GM12875 (cell line): ENCODE measurements around the gene PRKCZ.

Experiments used
- H3K4me3 ChIP-seq: one replicate; pipeline ENCODE4 v1.5.1; 2011; ENCODE audit warnings: low read depth, low read length, control low read depth
- TF ChIP-seq, protein P1 (sequence below): IDR thresholded peaks from 2 replicates; pipeline ENCODE4 v1.5.1; 2011; ENCODE audit warnings: low read depth, mild to moderate bottlenecking, control low read depth, inconsistent platforms, low read length, moderate library complexity, borderline replicate concordance; ENCODE audit not compliant: insufficient read depth

Gene PRKCZ

DNA sequence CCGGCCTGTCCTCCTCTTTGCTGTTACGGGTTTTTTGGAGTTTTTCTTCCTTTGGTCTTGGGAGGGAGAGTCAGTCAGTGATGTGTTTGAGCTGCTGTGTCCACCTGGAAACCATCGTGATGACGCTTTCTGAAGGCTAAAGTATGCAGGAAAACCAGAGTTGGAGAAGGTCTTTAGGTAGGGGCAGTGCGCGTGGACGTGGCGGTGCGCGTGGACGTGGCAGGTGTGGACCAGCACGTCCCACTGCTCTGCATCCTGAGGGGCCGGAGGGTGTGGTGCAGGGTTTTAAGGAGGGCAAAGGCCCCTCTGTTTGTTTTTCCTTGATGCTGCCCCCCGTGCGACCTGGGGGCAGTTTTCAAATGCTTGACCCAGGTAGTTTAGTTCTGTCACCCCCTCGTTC, 29.9 kb downstream of the PRKCZ start:
- TF ChIP-seq, protein P1, sequence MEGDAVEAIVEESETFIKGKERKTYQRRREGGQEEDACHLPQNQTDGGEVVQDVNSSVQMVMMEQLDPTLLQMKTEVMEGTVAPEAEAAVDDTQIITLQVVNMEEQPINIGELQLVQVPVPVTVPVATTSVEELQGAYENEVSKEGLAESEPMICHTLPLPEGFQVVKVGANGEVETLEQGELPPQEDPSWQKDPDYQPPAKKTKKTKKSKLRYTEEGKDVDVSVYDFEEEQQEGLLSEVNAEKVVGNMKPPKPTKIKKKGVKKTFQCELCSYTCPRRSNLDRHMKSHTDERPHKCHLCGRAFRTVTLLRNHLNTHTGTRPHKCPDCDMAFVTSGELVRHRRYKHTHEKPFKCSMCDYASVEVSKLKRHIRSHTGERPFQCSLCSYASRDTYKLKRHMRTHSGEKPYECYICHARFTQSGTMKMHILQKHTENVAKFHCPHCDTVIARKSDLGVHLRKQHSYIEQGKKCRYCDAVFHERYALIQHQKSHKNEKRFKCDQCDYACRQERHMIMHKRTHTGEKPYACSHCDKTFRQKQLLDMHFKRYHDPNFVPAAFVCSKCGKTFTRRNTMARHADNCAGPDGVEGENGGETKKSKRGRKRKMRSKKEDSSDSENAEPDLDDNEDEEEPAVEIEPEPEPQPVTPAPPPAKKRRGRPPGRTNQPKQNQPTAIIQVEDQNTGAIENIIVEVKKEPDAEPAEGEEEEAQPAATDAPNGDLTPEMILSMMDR, result no peak
- H3K4me3 ChIP-seq, result no peak overlapping the region

DNA sequence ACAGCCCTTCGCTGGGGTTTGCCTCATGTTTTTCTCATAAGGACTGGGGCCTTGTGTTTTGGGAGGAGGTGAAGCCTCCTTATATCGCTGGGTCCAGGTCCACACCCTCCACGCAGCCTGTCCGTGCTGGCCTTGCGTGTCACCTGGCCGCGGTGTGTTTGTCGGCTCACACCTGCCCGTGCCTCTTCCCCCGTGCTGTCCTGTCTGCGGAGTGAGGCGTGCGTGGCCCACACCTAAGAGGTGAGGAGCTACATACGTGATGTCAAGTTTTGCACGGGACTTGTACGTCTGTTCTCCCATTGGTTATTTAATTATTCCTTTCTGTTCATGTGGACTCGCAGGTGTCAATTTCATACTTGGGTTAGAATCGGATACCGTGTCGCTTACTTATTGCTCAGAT, 30.7 kb downstream of the PRKCZ start:
- TF ChIP-seq, protein P1, result no peak
- no peak overlapping the region for H3K4me3 ChIP-seq

DNA sequence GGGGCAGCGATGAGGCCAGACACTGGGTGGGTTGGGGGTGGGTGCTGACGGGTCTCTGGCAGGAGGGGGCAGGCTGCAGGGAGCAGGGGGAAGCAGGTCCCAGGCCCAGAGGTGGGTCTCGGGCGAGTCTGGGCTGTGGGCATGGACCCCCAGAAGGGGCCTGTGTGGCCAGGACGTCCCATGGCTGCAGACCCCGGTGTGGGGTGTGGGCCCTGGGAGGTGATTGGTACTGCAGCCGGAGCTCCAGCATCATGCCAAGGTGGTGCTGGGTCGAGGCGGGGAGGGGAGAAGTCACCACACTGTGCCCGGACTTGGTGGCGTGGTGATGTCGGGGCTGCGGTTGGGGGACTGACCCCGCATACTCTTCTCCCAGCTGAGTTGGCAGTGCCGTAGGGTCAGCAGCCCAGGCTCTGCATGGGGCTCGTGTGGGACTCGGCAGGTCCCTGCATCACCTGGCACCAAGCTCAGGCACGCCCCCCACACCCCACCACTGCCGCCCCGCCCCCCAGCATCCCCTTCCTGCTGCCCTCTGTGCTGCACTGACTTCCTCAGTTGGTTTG, 31.2 kb downstream of the PRKCZ start:
- TF ChIP-seq, protein P1, result no peak
- H3K4me3 ChIP-seq, result no peak overlapping the region

DNA sequence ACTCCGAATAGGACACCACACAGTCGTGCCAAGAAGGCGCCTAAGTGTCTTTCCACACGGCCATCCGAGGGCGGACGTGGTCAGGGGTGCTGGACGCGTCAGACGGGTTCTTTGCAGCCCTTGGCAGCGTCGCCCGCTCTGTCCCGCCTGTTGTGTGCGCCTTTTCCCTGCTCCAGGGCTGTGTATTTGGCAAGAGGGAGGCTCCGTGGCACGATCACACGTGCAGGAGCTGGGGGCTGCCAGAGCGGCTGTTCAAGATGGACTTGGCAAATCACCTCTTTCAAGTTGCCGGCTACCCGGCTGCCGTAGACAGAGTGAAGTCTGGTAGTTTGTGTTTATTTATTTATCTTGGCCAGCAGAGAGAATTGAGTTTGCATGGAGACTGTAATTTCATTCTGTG, 31.9 kb downstream of the PRKCZ start:
- H3K4me3 ChIP-seq, result no peak overlapping the region
- TF ChIP-seq, protein P1, result no peak

DNA sequence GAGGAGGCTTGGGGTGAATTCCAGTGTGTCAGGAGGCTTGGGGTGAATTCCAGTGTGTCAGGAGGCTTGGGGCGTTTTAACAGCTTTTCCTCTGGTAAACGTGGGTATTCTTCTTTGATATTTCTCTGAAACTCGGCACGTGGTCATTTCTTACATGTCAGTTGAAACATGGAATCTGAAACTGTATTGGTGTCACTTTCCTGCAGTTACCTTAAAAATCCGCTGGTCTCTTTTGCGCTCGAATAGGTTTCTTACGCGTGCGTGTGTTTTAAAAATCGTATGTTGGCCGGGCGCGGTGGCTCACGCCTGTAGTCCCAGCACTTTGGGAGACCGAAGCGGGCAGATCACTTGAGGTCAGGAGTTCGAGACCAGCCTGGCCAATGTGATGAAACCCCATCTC, 33.5 kb downstream of the PRKCZ start:
- no peak overlapping the region for H3K4me3 ChIP-seq
- TF ChIP-seq, protein P1, result no peak

DNA sequence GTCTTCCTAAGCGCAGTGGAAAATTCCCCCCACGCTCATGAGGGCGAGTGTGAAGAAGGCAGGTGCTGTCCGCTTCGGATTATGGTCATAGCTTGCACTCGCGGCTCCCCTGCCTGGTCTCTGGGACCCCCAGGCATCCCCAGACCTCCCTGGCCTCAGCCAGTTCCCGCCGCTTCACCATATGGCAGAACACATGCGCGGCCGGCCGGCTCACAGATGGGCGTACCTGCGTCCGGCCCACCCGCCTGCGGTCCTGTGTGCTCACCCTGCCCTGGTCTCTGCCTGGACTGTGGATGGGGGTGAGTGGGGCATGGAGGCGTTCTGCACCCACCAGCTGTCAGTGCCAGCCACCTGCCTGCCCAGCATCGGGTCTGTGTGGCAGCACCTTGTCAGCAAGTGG, 34.1 kb downstream of the PRKCZ start:
- H3K4me3 ChIP-seq, result no peak overlapping the region
- TF ChIP-seq, protein P1, result no peak

DNA sequence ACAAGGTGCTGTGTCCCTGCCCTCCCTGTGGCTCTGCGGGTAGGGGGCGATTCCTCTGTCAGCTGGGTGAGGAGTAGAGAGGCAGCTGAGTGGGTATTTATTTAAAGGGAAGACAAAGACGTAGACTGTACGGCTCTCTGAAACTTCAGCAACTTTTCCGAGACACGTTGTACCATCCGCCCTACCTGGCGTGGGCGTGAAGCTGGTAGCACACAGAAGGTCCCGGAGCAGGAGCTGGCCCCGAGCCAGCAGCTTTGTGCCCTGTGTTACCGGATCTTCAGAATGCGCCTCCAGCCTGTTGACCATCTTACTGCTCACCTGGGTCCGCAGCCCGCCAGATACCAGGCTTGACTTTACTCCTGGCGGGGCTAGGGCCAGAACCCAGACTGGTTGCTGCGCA, 34.9 kb downstream of the PRKCZ start:
- no peak overlapping the region for H3K4me3 ChIP-seq
- TF ChIP-seq, protein P1, result no peak
